GM18502 (cell line): Measurements from ENCODE around the gene TMEM266.
"Not testable (repeated sequence)": the region's sequence is repeated elsewhere in the genome, so short reads cannot be mapped to it uniquely, and the experiment has no call there.

ENCODE experiments used
- ATAC-seq: cut with Tn5 transposase; IDR thresholded peaks from one replicate; pipeline ENCODE4 v1.9.1; 2021; ENCODE audit warnings: mild to moderate bottlenecking; ENCODE audit not compliant: unreplicated experiment, poor library complexity

The TMEM266 gene

DNA sequence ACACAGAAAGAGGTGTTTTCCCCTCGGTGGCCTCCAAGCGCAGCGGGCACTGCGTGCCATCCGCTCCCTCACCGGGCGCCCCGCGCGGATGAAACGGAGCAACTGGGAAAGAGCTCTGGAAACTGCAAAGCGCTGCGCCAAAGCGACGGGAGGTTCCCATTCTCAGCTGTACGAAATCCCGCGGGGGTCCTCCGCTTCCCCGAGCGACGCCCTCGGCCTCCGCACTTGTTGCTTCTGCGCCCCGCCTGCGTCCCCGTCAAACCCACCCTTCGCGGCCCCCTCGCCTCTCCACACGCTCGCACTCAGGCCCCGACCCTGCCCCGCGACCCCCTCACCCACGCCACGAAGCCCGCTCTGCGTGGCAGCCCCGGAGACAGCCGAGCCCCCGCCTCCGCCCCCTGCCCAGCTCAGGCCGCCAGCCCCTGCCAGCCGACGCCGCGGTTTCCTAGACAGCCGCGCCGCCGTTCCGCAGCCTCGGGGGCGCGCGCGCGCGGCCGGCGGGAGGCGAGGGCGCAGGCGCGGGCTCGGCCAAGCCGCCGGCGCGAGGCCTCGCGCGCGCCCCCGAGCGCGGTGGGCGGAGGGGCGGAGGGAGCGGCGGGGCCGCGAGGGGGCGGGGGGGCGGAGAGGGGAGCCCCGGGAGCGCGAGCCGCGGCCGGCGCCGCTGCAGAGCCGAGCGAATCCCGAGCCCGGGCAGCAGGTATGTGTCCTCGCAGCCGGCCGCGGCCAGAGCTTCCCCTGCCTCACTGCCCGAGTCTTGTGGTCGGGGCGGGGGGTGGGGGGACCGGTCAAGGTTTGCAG, at the start of gene TMEM266:
TMEM266 (plus strand) TSS at position 666 of the 798 bp plus-strand sequence. CDS start 74,279 bp downstream, outside the sequence.
- ATAC-seq: peak; percentile 33

DNA sequence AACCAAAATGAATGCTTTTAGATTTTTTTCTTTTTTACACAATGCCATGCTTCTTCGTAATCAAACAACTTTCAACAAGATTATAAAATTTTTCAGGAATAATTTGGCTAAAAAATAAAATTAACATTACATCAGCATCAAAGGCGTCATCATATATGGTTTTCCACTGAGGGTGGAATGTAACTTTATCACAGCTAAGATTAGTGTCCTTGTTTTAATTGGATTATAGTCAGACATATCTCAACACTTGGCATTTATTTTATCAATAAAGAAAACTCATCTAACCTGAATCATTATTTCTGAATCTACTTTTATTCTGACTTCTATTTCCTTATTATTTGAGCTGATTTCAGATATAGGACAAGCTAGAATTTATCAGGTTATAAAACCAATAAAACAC, 49.2 kb upstream of the TMEM266 start:
- no peak for ATAC-seq

- no peak for ATAC-seq
These were observed 47.9 kb upstream of the TMEM266 start, which contains the start of gene NRG4 for GRCh38 chr15:76011627-76012551. TSS of gene NRG4 (minus strand) at chr15:76012424. CDS start at chr15:76011230, 1,194 bp downstream.

DNA sequence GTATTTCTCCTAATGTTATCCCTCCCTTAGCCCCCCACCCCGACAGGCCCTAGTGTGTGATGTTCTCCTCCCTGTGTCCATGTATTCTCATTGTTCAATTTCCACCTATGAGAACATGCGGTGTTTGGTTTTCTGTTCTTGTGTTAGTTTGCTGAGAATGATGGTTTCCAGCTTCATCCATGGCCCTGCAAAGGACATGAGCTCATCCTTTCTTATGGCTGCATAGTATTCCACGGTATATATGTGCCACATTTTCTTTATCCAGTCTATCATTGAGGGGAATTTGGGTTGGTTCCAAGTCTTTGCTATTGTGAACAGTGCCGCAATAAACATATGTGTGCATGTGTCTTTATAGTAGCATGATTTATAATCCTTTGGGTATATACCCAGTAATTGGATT, 46.3 kb upstream of the TMEM266 start:
- not testable (repeated sequence) for ATAC-seq

DNA sequence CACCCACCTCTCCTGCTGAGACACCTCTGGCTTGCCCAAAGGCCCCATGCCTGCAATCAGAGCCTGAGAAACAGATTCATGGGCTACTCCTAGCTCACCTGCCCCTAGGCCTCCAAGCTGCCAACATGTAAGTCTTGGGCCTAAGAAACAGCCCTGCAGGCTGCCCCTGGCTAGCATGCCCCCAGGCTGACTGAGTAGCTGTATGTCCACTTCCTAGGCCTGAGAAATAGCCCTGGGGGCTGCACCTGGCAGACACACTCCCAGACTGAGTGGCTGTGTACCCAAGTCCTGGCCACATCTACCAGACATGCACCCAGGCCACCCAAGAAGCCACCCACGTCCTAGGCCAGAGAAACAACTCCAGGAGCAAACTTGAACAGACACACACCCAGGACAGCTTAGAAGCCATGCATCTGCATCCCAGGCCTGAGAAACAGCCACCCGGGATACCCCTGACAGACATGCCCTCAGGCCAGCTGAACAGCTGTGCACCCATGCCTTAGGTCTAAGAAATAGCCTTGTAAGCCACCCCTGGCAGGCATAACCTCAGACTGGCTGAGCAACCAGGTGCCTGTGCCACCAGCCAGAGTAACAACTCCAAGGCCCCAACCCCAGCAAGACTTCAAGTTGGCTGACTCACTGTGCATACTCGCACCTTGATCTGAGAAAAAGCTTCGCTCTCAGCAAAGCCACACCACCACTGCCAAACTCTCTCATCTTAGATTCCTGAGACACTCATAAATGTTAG, 35.6 kb upstream of the TMEM266 start:
- ATAC-seq: no peak

DNA sequence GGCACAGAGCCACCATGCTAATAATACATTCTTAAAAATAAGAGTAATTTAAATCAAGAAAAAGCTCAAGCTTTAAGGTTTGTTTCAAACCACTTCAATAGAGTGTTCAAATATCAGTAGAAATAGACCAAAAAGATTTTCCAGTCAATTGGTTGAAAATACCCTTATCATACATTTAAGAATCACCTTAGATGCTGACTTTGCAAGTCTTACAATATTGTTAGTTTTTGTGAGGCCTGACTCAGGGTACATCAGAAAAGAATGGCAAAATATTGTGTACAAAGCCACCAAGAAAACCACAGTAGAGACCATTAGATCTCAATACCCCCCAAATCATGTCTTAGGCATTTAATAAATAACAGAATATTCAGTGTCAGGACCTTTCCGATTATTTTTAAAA, 27.7 kb upstream of the TMEM266 start:
- no peak for ATAC-seq

DNA sequence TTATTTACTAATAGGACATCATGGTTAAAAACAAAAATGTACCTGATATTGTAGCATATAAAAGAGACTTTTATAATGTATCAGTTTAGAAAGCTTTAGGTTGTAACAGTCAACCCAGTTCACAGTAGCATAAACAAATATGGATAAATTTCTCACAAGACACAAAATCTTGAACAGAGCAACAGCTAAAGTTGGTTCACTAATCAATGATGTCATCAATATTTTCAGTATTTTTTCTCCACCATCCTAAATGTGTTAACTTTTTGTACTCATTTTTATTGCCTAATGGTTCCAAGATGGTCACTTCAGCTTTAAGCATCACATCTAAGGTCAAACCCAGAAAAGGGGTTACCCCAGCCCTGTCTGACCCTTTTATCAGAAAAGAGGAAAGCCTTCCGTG, 26.3 kb upstream of the TMEM266 start:
- no peak for ATAC-seq

GRCh38 chr15:76034111-76034510, 25.7 kb upstream of the TMEM266 start:
- ATAC-seq: no peak

DNA sequence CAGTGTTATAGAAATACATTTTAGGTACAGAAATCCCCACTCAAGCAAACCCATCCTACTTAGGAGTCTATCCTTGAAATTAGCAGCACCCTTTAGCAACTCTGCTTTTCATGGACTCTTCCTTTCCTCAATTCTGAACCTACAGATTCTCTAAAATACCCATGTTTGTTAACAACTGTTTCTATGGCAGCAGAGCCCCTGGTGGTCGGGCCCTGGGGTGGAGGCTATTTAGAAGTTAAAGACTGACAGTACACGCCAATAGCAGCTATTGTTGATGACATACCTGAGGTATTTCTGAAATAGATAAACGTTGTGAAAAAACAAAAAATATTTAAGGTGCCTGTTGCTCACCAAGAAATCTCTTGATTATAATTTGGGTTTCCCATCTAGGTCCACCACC, 24.2 kb upstream of the TMEM266 start:
- no peak for ATAC-seq

GRCh38 chr15:76038512-76038911, 21.3 kb upstream of the TMEM266 start:
- no peak for ATAC-seq

DNA sequence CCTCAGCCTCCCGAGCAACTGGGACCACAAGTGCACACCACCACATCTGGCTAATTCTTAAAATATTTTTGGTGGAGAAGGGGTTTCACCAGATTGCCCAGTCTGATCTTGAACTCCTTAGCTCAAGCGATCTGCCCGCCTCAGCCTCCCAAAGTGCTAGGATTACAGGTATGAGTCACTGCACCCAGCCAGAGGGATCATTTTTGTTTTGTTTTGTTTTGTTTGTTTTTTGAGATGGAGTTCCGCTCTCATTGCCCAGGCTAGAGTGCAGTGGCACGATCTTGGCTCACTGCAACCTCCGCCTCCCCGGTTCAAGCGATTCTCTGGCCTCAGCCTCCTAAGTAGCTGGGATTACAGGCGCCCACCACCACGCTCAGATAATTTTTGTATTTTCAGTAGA, 5.6 kb upstream of the TMEM266 start:
- not testable (repeated sequence) for ATAC-seq

- ATAC-seq: peak; percentile 66
These were observed 2.9 kb upstream of the TMEM266 start for GRCh38 chr15:76056931-76057330.

DNA sequence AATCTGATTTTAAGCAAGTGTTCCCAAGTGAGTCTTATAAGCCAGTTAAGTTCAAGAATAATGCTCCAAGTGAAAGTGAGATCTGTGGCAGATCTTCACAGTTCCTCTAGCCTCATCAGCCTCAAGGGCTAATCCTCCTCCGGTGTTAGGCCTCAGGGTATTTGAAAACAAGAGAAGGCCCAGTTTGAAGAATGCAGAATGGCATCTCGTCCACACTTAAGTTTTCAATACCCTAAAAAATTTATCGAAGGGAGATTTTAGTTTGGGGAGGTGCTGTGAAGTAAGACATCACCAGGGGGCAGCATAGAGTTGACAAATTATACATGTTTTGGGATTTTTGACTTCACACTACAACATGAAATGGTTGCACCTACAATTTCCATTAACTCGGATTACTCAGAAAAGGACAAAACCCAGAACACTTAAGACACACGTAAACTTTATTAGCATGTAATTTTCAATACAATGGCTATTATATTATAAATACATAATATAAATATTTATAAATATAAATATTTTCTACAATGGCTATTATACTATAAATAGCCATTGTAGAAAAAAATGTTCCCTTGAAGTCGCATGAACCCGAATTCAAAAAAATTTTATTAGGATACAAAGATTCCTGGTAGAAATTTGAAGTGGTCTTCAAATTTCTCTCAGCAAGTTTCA, 2.3 kb upstream of the TMEM266 start:
- peak; percentile 18 for ATAC-seq

- ATAC-seq: peak; percentile 29
These were observed 968 bp upstream of the TMEM266 start for GRCh38 chr15:76058714-76059319.

DNA sequence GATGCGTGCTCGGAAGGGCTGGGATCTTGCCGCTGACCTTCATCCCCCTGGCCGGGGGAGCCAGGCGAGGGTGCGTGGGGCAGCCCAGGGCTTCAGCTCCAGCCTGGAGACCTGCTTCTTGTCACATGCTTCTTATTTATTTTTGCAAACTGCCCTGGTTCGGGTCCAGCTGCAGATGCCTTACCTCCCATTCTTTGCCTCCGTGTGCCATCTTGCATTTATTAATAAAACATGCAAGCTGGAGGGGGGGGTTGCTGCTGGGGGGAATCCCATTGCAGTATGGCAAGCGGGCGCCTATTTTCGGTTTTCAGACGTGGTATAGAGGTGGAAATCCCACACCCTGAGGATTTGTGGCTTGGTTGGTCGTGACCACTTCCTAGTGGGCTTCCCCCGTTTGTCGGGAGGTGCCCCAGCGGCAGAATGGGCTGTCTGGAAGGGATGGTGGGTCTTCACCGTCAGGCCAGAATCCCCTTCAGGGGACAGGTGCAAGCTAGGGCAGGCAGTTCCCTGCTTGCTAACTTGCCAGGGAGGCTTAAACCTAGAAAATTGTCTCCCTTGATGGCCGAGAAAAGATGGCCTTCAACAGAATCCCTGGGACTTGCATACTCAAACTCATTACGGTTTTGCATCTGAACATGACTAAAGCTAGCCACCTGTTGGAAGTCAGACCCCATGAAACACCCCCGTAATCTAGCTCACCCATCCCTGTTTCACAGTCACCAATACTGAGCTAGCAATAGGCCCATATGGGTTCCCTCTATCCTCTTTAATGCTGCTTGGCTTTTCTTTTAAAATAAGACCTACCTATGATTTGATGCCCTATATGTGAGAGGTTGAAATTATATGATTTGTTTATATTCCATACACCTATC, 569 bp downstream of the TMEM266 start:
- ATAC-seq: no peak

DNA sequence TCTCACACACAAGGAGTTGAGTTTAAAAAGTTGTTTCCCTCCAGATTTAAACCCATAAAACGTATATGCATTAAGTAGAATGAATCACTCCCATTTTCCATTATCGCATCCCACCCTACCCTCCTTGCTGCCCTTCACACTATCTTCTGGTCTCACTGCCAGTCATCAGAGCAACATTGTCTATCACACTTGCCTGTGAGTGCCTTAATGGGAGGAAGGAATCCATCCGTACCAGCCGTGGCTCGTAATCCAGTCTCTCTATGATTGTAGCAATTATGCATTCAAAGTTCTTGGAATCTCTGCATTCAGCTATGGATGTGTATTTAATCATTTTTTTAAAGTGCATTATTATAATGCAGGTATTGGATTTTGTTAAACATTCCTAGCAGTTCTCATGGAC, 1.9 kb downstream of the TMEM266 start:
- no peak for ATAC-seq

GRCh38 chr15:76062286-76062685, 2.5 kb downstream of the TMEM266 start:
- no peak for ATAC-seq

- no peak for ATAC-seq
These were observed 4.6 kb downstream of the TMEM266 start for GRCh38 chr15:76064375-76064774.

GRCh38 chr15:76065245-76065644, 5.5 kb downstream of the TMEM266 start:
- no peak for ATAC-seq
